NCI-H128 (cell line): Measurements from ENCODE around the gene MYO10.

ENCODE experiments used
- DNase-seq: peaks from one replicate; lab custom pipeline; 2025; ENCODE audit not compliant: unreplicated experiment; lab: John Stamatoyannopoulos, UW

Gene MYO10

DNA sequence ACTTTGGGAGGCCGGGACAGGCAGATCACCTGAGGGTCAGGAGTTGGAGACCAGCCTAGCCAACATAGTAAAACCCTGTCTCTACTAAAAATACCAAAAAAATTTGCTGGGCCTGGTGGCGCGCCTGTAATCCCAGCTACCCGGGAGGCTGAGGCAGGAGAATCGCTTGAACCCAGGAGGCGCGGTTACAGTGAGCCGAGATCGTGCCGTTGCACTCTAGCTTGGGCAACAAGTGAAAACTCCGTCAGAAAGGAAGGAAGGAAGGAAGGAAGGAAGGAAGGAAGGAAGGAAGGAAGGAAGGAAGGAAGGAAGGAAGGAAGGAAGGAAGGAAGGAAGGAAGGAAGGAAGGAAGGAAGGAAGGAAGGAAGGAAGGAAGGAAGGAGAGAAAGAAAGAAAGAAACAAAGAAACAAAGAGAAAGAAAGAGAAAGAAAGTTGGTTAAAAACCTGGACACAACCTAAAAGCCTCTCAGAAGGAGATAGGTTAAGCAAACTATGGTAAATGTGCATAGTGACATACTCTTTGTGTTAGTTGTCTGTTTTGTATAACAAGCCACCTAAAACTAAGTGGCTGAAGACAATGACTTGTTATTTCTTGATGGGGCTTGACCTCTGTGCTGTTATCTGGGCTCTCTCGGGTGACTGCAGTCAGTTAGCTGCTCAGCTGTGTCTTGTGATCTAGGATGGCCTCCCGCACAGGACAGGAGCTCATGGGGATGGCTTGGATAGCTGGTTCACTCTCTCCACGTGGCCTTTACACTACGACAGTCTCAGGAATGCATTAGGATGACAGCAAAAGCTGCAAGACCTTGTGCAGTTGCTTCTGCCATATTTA lies 8.0 kb upstream of the MYO10 start:
- DNase-seq, result no peak

DNA sequence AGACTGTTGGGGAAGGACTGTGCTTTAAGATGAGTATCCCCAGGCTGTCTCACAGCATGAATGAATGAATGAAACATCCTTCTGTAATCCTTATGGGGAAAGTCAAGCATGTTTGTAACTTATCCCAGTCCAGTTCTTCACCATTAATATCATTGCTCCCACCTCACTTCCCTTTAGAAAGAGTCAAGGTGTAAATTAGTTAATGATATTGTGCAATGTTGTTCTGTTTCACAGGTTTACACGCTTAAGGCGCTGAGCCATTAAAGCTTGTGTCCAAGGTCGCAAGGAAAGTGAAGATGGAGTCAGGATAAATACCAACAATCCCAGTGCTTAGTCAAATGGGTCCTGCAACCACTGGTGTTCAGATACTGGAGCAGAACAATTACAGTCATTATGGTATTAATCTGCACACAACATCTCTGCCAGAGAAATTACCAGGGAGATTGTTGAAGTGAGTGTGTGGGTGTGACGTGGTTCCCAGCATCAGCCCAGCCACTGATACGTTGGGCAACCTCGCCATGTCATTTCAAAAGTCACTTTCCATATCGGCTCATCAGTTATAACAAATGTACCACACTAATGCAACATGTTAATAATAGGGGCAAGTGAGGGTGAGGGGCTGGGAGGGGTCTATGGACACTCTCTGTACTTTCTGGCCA lies 1.5 kb upstream of the MYO10 start:
- DNase-seq, result no peak

DNA sequence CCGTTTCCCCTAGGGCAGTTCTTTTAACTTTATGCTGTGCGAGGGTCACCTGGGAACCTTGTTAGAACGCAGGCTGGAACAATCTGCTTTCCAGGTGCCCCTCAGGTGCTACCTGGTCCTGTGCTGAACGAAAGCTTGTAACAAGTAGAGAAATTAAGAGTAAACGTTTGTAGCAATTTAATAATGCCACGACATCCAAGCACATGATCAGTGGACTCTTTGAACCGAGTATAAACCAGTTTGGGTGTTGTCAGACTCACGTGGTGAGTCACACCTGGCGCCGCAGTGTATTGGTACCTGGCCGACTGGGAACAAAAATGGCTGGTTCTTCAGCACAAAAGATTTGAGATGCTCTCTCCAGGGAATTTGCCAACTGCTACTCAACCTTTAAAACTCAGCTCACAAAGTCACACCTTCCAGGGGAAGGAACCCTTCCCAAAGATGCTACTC lies 926 bp upstream of the MYO10 start:
- DNase-seq, result no peak

DNA sequence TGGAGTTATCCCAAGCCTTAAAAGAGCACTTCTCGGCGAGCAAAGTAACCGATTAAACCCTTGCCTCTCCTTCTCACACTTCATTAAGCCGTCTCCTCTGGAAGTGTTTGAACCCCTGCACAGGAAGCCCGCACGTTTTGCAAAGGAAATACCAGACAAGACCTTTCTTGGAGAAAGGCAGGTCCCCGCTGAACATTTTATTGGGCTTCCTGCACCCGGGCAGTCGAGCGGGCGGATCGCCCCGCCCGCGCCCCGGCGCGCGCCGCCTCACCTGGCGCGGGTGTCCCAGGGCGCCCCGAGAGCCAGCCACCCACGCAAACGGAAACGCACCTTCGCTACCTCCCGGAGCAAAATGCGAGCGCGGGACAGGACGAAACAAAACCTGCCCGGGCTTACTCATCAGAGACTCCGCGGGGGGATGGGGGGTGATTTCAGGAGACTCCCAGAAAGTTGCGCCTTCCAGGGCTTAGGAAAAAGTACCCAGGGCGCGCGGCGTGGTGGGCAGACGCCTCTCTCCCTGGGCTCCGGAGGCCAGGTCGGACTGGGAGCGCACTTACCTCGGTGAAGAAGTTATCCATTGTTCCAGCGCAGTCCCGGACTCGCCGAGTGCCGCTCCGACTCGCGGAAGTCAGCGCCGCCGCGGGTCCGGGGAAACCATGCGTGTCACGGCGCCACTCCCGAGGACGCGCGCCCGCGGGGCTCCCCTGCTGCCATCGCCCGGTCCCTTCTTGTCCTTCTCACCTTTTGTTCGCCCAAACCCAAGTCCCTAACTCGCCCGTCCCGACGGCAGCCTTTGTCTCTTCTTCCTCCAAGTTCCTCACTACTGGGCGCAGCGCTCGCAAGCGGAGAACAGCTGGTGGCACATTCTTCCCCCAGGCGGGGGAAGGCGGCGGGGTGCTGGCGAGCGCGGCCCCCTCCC lies 598 bp downstream of the MYO10 start:
- DNase-seq, result peak; percentile 47

DNA sequence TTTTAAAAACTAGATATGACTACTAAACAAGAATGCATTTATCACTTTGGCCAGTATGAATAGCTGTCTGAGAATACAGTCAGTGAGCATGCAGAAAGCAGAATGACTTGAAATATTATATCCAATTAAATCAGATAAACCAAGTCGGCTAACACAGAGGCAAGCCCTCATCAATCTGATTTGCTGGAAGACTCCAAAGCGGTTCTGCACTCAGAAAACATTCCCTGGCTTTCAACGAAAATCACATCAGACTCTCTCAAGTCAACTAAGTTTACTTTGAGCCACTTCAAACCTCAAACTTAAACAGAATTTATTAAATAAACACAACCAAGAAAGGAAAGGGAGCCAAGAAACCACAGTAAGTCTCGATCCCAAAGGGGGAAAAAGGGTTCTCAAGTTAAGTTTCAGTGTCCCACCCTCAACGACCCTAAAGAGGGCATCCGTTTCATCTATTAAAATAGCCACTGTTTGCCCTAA lies 1.4 kb downstream of the MYO10 start:
- DNase-seq, result no peak

DNA sequence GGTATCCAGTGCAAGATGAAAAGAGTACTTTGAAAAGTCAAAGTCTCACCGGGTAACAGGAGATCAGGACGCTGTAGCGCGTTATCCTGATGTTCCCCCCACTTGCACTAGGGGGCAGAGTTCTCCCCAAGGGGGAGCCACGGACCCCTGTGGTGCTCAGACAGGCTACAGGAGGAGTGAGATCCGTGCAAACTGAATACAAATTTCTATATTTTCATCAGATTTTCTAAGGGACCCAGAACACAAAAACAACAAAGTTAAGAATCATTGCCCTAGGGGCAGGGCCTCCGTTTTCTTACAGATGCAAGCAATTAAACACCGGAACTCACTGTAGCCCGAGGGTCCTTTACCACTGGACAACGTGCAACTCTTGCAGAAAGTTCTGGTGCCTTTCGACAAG lies 2.0 kb downstream of the MYO10 start:
- no peak for DNase-seq

DNA sequence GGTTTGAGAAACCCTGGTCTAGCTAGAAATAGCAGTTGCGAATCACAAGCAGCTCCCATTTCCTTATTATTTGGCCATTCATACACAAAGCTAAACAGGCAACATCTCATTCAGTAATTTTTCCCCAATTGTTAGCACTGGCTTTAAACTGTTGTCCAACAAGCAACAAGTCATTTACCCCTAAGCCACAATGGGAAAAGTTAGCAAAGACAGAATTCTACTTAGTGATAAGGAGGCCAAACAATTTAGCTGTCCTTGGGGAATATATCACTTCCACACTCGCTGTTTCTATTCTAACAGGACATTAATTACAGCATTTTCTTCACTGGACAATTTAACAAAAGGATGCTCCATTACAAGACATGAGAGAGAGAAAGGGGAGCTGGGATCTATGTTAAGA lies 2.8 kb downstream of the MYO10 start:
- no peak for DNase-seq

DNA sequence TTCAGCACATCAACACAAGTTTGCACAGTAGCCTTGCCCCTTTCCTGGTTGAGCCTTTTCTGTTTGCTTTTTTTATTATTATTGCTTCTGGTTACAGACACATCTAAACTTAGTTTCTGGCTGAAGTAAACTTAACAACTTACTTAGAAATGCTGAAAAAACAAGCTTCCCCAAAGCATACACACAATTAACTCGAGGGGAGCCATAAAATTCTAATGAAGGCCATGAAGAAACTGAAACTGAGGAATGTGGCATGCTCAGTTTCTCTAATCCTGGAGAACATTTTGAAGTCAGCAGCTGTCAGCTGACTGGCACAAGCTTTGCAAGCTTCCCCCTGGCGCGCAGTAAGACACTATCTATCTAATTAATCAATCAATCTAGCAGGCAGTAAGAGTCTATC lies 3.7 kb downstream of the MYO10 start:
- DNase-seq, result no peak

DNA sequence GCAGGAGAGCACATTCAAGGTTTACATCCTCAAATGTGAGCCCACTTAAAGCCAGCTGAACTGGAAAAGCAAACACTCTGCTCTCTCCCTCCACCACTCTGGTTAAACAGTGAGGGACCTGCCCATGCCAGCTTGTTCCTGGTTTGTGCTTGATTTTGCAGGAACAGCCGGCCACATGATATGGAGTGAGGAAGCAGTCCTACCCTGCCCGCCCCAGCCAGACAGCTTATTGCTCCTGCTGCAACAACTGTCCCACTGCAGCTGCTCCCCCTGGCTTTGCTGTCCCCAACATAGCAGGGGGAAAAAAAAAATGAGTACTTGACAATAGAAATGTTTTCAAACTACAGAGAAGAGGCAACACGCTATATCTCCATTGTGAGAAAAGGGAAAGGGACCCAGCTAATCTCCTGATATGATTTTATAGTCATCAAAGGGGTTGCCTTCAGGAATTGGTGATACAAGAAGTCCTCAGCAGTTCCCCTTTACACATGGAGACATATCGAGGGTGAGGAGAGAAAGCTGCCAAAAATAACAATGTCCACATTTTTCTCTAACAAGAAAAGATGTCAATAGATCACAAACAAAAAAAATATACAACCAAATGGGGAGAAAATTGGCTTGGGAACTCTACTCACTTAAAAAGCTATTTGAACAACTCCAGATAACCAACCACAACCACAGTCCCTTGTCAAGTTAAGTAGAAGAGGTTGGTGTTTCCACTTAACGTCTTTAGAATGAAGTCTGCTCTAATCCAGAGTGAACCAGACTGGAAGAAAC lies 4.6 kb downstream of the MYO10 start:
- DNase-seq, result no peak

DNA sequence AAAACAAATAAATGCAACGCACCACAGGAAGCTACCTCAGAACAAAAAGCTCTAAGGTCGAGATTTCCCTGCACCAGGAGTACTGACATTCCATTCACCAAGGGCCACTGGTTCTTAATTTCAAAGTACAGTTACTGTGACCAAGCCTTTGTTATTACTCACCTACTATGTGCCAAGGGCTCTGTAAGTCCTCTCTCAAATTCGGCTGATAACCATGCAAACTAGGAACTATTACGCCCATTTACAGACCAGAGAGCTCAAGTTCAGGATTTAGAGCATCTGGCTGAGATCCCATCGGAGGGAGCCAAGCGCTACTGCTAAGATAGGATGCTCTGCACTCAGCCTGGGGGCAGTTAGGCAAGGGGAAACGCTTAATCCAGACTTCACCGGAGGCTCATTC lies 5.6 kb downstream of the MYO10 start:
- no peak for DNase-seq

DNA sequence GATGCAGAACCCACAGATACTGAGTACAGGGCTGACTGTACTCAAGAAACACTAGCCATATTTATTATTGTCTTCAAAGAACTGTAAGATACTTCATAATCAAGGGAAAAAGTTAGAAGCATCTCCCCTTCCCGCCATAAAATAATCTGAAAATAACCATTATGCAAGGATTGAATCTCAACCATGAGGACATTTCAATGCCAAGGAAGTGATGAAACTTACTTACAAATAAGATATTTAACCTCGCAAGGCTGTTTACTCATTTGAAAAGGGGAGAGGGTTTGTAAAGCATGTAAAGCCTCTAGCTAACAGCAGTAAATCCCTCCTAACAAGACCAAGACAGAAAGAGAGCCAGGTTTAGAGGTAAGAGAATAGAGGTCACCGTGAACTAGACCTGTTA lies 6.3 kb downstream of the MYO10 start:
- DNase-seq, result no peak

DNA sequence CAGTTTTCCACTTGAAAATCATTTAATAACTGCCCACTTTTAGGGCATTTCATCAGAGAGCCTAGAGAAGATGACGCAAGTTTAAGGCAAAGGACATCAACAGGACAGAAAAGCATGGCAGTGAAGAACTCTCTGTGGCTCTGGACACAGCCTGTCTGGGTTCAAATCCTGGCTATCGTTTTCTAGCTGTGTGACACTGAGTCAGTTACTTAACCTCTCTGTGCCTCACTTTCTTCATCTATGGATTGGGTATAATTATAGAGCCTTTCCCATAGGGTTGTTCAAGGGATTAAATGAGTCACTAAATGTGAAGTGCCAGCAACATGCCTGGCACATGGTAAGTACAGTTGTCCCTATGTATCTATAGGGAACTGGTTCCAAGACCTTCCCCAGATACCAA lies 6.7 kb downstream of the MYO10 start:
- DNase-seq, result no peak

DNA sequence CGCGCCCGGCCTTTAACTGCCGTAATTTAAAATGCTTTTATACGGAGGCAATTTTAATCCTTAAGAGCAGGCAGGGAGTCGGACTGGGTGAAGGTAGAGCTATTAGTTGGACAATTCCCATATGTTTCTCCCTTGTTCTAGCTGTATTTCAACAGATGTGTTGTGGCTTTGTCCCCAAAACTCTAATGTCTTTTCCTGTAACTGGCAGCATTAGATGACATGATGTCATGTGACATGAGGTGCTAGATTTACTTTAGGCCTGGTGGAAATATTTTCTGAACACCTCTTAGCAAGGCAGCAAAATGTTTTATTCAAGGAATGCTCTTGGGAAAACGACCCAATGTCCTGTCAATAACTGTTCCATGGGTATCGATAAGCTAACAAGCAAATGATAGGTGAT lies 8.5 kb downstream of the MYO10 start:
- no peak for DNase-seq

DNA sequence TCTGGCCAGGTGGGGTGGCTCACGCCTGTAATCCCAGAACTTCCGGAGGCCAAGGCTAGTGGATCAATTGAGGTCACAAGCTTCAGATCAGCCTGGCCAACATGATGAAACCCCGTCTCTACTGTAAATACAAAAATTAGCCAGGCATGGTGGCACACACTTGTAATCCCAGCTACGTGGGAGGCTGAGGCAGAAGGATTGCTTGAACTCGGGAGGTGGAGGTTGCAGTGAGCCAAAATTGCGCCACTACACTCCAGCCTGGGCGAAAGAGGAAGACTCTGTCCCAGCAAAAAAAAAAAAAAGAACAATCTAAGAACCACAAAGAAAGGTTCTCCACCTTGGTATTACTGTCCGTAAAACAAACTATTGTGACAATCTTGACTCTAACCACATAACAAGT lies 9.7 kb downstream of the MYO10 start:
- no peak for DNase-seq

DNA sequence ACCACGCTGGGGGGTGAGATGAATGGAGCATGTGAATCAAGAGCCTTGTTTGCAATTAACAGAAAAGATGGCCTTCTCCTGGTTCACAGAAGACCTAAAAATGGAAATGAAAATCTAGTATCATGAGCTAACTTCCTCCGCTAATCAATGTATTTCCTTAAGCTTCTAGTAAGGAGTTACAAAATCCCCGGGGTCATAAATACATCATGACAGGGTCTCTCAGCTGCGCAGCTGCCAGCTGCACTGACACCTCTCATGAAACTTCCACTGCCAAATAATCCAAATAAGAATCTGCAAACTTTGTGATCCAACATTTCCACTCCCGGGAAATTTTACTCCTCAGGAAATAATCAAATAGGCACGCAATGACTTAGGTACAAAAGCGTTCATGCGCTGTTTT lies 11.9 kb downstream of the MYO10 start:
- DNase-seq, result no peak

DNA sequence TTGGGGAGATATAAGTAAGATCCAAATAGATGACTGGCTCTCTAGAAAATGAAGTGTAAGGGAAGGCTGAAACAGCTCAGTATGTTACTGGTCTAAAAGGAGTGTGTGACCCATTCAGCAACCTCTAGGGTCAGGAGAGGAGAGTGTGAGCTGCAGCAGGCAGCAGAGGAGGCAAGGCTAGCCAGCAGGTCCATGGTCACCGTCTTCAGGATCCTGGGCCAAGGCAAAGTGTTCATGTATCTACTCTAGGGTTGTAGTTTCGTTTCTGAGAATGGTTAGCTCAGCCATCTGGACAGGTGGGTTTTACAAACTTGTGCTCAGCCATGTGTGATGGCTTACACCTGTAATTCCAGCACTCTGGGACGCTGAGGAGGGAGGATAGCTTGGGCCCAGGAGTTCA lies 13.7 kb downstream of the MYO10 start:
- DNase-seq, result no peak

DNA sequence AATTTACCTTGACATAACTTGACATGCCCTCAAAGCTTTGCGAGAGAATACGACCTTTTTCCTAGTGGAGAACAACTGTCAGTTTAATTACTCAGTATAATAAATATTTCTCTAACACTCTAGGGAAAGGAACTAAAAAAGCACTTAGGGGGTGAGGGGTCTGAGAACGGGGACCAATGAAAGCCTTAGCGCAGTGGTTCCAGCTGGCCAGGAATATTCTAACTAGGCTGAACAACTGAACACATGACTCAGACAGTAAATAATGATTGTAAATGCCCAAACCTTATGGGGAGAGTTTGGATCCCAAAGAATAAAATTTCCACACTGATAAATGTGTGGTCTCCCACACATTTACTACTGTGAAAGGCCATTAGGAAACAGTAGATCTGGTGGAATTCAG lies 14.9 kb downstream of the MYO10 start:
- no peak for DNase-seq

DNA sequence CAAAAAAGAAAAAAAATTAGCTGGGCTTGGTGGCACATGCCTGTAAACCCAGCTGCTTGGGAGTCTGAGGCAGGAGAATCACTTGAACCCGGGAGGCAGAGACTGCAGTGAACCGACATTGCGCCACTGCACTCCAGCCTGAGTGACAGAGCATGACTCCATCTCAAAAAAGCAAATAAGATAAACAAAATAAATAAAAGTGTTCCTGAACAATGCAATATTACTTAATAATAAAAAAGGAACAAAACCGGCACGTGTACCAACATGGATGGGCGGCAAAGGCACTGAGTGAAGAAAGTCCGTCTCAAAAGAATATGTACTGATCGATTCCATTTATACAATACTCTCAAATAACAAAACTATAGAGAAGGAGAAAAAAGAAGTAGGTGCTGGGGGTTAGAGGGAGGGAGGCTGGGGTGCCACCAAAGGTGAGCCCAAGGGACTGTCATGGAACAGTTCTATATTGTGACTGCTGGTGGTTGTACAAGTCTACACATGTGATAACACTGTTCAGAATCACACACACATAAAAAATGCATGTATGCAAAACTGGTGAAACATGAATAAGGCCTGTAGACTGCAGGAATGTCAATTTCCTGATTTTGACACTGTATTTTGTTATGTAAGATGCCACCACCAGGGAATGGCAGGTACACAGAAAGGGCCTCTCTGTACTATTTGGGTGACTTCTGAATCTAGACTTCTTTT lies 15.8 kb downstream of the MYO10 start:
- no peak for DNase-seq

DNA sequence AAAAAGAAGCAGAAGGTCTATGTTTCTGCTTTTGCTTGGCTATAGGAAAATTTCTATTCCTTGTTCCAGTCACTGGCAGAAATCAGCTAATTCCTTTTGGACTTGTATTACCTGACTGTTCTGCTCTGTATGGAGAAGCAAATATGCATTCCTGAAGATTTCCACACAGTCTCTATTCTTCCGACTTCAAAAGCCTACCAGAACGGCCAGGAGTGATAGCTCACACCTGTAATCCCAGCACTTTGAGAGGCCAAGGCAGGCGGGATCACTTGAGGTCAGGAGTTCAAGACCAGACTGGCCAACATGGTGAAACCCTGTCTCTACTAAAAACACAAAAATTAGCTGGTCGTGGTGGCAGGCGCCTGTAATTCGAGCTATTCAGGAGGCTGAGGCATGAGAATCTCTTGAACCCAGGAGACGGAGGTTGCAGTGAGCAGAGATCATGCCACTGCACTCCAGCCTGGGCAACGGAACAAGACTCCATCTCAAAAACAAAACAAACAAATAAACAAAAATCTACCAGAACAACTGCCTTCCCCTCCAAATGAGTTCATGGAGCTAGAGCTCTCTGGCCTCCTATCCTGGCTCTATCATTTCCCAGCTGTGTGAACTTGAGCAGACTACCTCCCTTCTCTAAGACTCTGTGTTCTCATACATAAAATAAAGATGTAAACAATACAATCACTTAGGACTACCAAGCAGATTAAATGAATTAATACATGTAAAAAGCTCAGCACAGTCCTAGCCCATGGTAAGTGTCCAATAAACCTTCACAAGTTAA lies 17.0 kb downstream of the MYO10 start:
- no peak for DNase-seq
